ENCODE measurements around the gene KCTD1.

KCTD1 gene

DNA sequence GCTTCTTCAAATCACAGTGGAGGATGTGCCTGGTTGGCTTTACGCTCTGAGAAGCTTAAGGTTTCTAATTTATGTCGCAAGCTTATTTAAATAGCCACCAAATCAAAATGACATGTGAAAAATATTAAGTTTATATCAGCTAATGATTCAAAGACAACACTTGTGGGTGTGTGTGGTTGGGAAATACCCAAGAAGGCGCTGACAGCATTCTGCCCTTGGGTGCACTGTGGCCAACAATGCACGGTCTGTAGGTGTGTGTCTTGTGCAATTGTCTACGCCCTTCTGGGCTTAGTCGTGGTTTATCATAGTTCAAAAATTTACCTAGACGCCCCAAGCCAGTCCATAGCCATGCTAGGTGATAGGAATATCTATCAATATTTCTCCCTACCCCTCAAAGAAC lies 60.9 kb downstream of the KCTD1 start:
- DNase-seq (ENCODE audit: low read depth in 2 of 2, low spot score in 1 of 2): no peak

GRCh38 chr18:26483633-26484032 lies 64.7 kb downstream of the KCTD1 start:
- DNase-seq (ENCODE audit: low read depth in 2 of 2, low spot score in 1 of 2): no peak

DNA sequence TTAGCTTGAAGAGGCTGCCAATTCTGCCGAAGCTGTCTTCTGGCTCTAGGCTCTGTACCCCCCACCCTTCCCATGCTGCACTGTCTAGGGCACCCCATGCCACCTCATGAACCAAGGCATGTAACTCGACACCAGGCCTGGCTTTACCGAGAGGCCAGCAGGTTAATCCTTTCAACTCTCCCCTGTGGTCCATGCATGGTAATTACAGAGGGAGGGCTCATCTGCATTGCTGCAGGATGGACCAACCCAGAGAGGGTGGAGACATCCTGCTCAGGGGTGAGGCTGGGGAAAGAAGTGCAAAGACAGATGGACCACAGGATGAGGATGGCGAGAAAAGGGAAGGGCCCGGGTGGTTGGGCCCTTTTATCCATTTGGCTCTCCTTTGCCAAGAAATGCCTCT lies 65.8 kb downstream of the KCTD1 start:
- no peak for DNase-seq (ENCODE audit: low read depth in 2 of 2, low spot score in 1 of 2)

DNA sequence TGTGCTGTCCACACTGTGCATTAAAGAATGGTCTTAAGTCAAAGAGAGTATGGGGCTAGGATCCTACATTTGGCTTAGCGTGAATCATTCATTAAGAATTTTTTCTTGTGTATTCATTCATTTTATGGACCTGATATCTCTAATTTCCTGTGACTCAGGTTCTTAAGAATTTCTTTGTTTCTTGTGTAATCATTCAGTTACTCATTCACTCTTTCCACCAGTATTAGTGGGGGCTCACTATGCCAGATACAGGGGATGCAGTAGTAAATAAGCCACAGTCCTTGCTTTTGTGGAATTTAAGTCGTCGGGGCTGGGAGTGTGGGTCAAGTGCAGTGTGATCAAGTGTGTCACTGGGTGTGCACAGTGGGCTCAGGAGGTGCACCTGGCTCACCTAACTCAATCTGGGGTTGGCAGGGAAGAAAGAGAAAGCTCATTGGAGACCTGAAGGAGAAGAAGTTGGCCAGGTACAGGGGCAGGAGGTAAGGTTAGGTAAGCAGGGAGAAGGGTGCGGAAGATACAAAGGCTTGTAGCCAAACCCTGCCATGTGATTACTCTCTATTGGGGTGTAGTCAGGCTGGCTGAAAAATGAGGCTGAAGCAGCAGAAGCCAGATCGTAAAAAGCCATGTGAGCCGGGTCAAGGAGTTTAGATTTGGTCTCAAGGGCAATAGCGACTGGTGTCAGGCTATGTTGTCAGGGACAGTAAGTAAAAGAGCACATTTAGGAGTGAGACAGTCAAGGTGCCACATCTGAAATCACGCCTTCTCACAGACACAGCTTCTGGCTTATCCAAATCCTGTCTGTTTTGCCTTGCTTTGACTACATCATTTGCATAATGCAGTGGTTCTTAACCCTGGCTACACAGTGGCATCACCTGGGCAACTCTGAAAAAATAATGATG lies 67.2 kb downstream of the KCTD1 start:
- DNase-seq (ENCODE audit: low read depth in 2 of 2, low spot score in 1 of 2): no peak

GRCh38 chr18:26479681-26480079 lies 68.7 kb downstream of the KCTD1 start:
- no peak for DNase-seq (ENCODE audit: low read depth in 2 of 2, low spot score in 1 of 2)

- no peak for DNase-seq (ENCODE audit: low read depth in 2 of 2, low spot score in 1 of 2)
Measured at GRCh38 chr18:26479065-26479680, 69.2 kb downstream of the KCTD1 start.

- no peak for DNase-seq (ENCODE audit: low read depth in 2 of 2, low spot score in 1 of 2)
Measured at GRCh38 chr18:26477828-26478466, 70.4 kb downstream of the KCTD1 start.

DNA sequence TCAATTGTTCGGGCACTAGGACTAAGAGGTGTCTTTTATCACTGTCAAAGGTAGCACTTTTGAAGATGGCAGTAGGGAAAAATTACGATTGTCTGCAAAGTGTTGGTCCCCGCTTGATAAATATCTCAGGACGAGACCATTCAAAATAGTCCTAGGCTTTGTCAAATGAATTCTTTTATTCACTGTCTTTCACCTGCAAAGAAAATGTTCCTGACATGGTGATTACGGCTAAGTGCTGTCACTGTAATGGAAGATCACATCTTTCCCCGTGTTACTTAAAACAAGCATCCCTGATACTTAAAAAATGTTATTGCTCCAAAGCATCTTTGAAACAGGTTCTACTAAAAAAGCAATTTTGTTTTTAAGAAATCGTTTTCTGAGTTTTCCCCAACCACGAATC lies 71.7 kb downstream of the KCTD1 start:
- no peak for DNase-seq (ENCODE audit: low read depth in 2 of 2, low spot score in 1 of 2)

GRCh38 chr18:26474542-26474941 lies 73.8 kb downstream of the KCTD1 start:
- DNase-seq (ENCODE audit: low read depth in 2 of 2, low spot score in 1 of 2): no peak

- DNase-seq (ENCODE audit: low read depth in 2 of 2, low spot score in 1 of 2): no peak
Measured at GRCh38 chr18:26473672-26474071, 74.7 kb downstream of the KCTD1 start.

GRCh38 chr18:26471826-26472225 lies 76.5 kb downstream of the KCTD1 start:
- DNase-seq (ENCODE audit: low read depth in 2 of 2, low spot score in 1 of 2): no peak

DNA sequence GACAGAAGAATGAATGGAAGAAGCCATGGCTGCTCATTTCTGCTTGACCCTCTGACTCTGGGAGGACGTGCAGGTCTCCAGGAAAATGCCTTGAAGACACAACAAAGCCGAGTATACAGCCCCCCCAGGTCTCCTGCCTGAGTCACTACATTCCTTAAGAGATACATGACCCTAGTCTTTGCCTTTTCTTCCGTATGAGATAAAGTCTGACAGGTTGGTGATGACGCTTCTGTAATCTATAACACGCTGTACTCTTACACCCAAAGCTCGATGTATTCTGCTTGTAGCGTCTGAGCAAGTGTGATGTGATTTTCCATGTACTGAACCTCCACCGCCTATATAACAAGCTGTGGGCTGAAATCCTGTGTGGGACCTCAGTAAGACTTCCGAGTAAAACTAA lies 77.3 kb downstream of the KCTD1 start:
- DNase-seq (ENCODE audit: low read depth in 2 of 2, low spot score in 1 of 2): no peak

DNA sequence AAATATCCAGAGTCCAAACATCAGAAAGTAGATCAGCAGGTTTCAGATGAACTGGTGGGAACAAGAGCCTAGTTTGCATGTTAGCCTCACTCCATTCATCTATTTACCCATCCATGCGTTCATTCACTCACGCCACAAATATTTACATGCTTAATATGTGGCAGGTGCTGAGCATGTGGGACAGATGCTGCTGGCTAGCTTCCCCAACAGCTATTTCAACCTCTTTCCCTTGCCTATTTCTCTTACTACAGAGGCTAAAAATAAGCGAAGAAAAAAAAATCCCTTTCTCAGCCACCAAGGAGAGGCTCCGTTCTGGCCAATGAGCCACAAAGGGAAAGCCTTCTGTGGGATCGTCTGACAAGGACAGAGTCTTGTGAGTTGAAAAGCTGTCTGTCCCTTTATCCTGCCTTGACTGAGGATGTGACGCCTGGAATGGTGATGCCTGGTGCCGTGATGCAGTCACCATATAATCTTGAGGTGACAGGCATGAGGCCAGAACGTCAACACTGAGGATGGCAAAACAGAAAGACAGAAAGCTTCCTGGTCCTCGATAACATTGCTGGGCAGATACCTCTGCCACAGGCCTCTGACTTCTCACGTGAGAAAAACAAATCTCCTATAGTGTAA lies 78.2 kb downstream of the KCTD1 start:
- no peak for DNase-seq (ENCODE audit: low read depth in 2 of 2, low spot score in 1 of 2)

GRCh38 chr18:26468931-26469340 lies 79.4 kb downstream of the KCTD1 start:
- DNase-seq (ENCODE audit: low read depth in 2 of 2, low spot score in 1 of 2): no peak

GRCh38 chr18:26466026-26466425 lies 82.3 kb downstream of the KCTD1 start:
- DNase-seq (ENCODE audit: low read depth in 2 of 2, low spot score in 1 of 2): no peak

- DNase-seq (ENCODE audit: low read depth in 2 of 2, low spot score in 1 of 2): no peak
Measured at GRCh38 chr18:26465431-26465830, 82.9 kb downstream of the KCTD1 start.

- DNase-seq (ENCODE audit: low read depth in 2 of 2, low spot score in 1 of 2): no peak
Measured at GRCh38 chr18:26464128-26465011, 84.0 kb downstream of the KCTD1 start.

- no peak for DNase-seq (ENCODE audit: low read depth in 2 of 2, low spot score in 1 of 2)
Measured at GRCh38 chr18:26462355-26462754, 86.0 kb downstream of the KCTD1 start.

DNA sequence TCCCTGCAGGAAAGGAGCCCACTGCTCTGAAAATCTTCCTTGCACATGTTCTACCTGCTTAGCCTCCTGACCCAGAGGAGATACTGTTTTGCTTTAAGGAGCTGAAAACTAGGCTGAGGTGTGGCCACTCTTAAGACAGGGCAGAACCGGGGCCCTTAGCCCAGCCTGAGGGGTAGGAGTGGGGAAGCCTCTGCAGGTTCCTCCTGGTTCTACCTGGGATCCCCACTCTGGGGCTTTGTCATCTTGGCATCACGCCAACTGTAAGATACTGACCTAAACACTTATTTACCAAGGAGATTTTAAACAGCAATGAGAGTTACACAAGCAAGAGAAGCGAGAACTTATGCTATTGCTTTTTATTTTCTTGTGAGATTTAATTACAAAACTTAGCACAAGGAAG lies 86.9 kb downstream of the KCTD1 start:
- DNase-seq (ENCODE audit: low read depth in 2 of 2, low spot score in 1 of 2): no peak

GRCh38 chr18:26460449-26461091 lies 87.8 kb downstream of the KCTD1 start:
- DNase-seq (ENCODE audit: low read depth in 2 of 2, low spot score in 1 of 2): no peak

All from stimulated activated CD8-positive, alpha-beta memory T cell treated with anti-CD3 and anti-CD28 coated beads, Interleukin-4, amount 100 ng/mL, for 4 hours (primary cell).